HG02610 (cell line): ENCODE results near the gene ULBP2.
"Not testable (repeated sequence)": the region's sequence is repeated elsewhere in the genome, so short reads cannot be mapped to it uniquely, and the experiment has no call there.

ENCODE experiments used
- ATAC-seq: cut with Tn5 transposase; IDR thresholded peaks from one replicate; pipeline ENCODE4 v1.9.1; 2021; ENCODE audit warnings: mild to moderate bottlenecking, moderate library complexity; ENCODE audit not compliant: unreplicated experiment

ULBP2 gene

GRCh38 chr6:149948011-149948410 lies 6.2 kb downstream of the ULBP2 start:
- no peak for ATAC-seq

DNA sequence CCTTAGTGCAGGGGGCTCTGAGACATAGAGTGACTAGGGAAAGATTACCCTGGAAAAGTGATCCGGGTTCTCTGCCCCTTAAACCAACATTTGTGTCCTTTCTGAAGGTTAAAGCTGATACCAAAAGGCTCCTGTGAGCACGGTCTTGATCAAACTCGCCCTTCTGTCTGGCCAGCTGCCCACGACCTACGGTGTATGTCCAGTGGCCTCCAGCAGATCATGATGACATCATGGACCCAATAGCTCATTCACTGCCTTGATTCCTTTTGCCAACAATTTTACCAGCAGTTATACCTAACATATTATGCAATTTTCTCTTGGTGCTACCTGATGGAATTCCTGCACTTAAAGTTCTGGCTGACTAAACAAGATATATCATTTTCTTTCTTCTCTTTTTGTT lies 6.8 kb downstream of the ULBP2 start:
- ATAC-seq: no peak

DNA sequence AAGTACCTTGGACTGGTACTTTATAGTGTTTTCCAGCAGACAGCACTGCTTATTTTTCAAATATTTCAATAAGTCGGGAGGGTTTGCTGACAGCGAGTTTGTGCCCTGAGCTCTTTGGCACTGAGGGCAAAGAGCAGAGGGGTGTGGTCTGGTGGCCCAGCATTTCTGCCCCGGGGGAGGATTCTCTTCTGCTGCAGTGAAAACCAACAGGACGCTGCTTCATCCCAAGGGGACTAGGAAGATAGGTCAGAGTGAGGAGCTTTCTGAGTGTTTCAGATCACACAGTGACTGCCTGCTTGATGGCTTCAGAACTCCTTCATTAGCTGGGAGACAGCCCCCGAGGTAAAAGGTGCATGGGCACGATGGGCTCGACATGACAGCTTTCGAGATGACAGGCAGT lies 8.6 kb downstream of the ULBP2 start:
- no peak for ATAC-seq

- ATAC-seq: no peak
Measured at GRCh38 chr6:149951096-149951495, 9.3 kb downstream of the ULBP2 start.

DNA sequence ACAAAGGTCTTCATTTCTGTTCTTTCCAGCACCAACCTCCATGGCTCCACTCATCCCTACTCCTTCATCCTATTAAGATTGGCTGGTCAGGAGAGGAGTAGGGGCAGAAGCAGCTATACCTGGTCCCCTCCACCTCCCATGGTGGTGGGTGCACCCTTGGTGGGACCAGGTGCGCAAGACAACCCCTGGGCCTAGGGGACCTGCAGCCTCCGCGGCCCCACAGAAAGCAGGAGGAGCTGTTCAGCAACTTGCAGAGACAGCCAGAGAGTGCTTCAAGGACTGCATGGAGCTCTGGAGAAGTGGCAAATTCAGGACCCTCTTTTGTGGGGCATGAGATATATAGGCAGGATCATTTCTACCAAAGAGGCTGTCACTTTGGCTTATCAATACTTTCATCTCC lies 9.8 kb downstream of the ULBP2 start:
- ATAC-seq: no peak

- ATAC-seq: not testable (repeated sequence)
Measured at GRCh38 chr6:149953390-149953789, 11.6 kb downstream of the ULBP2 start.

- ATAC-seq: not testable (repeated sequence)
Measured at GRCh38 chr6:149953934-149954327, 12.1 kb downstream of the ULBP2 start.

GRCh38 chr6:149954328-149954983 lies 12.6 kb downstream of the ULBP2 start:
- ATAC-seq: not testable (repeated sequence)

DNA sequence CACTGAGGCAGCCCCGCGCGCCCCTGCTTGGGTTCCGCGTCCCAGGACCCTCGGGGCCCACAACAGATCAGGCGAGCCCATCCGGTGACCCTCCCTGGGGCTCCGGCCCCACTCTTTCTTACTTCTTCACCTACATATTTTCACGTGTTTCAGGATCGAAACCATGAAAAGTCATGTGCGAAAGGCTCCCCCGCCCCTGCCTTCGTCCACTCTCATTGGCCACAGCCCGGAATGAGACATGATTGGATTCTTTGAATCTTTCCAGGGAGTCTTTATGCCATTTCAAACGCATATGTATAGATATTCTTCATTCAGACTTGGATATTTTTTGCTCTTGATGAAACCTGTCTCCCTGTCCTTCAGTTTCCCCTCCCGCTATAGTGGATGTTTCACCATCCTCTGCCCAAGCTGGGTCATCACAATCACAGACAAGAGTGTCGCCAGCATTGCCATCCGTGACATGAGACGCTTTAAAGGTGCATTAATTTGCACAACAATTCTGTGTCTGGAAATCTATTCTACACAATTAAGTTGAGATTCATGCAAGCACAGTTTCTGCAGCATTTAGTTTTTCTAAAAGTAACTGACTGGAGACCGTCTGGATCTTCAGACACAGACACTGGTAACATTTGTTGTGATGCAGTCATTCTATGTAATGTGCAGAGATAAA lies 13.3 kb downstream of the ULBP2 start:
- not testable (repeated sequence) for ATAC-seq

DNA sequence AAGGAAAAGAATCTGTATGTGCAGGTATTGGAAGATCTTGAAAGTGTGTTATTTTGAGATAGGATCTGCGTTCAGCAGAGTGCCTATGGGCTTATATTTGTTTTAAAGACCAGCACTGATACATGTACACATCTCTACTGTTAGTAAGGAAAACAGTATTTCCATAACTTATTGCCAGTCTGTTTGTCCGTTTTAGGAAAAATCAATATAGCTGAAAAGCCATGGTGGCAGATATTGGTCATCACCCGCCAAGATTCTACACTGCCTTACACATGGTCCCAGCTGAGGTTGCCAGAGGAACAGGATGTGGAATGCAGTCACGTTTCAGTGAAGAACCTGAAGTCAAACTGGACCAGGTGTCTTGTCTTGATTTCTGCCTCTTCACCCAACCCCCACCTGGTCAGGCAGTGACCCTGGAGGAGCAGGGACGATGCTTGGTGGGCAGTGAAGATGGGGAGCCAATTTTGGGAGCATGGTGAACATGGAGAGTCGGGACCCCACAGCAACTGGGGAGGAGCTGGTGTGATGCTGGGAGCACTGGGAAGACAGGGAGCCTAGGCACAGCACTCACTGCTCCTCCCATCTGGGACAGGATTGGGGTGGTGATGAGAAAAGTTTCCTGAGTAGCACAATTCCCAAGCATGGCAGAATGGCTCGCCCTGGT lies 14.0 kb downstream of the ULBP2 start:
- not testable (repeated sequence) for ATAC-seq

- ATAC-seq: not testable (repeated sequence)
Measured at GRCh38 chr6:149958124-149958523, 16.3 kb downstream of the ULBP2 start.

- ATAC-seq: not testable (repeated sequence)
Measured at GRCh38 chr6:149959806-149960205, 18.0 kb downstream of the ULBP2 start.

- no peak for ATAC-seq
Measured at GRCh38 chr6:149960488-149960887, 18.7 kb downstream of the ULBP2 start.

- no peak for ATAC-seq
Measured at GRCh38 chr6:149961728-149962425, 20.1 kb downstream of the ULBP2 start.

DNA sequence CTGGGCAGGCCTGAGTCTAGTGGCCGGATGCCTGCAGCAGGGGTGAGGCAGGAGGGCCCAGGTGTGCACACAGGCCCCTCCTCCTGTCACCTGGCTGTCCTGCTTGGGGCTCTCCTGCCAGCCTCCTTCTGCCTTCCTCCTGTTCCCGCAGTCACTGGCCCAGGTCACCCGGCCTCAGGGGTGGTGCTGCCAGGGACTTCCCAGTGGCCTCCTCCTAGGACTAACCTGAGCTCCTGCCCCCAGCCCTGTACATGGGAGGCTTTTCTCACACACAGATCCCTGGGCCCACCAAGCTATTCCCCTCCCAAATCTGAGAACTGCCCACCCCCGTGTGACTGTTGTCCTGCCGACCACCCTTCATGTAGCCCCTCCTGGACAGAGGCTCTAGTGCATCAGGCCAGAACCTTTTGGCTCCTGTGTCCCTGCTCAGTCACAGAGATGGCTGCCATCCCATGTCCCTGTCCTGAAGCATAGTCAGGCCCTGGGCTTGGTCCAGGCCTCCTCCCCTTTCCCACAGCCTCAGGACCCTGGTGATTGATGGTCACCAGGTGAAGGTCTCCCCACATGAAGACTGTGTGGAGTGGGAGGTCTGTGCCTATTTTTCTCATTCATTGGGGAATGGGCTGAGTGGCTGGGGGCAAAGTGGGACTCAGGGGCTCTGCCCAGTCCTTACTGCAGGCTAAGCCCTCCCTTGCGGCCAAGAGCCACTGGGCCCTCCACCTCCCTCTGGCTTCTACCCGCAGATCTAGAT lies 20.8 kb downstream of the ULBP2 start:
- ATAC-seq: no peak

DNA sequence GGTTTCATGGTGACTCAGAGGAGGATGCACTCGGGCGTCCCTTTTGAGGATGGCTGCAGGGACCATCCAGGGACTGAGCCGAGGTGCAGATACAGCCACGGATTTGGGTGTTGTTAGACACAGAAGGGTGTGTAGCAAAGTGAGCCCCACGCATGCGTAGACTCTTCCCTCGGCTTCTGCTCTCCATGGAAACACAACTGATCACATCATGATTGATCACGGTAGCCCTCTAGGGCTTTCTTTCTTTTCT lies 21.3 kb downstream of the ULBP2 start:
- ATAC-seq: peak; percentile 13

DNA sequence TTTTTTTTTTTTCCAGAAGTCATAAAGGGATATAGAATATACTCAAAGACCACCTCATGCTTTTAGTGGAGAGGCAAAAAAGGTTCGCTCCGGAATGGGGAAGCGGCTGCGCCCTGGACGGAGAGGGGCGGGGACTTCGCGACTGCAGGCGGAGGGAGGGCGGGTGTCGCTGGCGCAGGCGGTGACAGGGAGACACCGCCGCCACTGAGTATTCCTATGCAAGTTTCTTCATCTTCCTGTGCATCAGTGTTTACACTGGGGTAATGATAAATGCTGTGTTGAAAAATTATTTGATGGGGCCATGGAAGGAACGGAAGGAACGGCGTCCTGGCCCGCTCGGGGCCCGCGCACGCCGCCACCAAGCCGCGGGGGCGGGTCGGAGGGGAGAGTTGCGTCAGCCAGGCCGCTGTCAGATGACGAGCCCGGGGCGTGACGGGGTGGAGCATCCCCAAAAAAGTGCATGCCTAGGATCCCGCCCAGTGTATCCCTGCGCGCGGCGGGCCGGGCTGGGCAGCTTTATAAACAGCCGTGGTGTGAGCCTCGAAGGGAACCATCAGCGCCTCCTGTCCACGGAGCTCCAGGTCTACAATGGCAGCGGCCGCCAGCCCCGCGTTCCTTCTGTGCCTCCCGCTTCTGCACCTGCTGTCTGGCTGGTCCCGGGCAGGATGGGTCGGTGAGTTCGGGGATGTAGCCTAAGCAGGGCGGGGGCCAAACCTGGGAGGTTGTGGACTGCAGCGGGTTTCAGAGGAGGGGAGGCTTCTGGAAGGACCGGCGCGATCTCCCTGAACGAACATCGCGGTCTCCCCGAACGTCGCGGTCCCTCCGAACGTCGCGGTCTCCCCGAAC lies 21.9 kb downstream of the ULBP2 start, which contains the start of gene ULBP1:
ULBP1 (plus strand) TSS at position 482 of the 846 bp plus-strand sequence; CDS start at position 589, 107 bp downstream.
- peak; percentile 53 for ATAC-seq

DNA sequence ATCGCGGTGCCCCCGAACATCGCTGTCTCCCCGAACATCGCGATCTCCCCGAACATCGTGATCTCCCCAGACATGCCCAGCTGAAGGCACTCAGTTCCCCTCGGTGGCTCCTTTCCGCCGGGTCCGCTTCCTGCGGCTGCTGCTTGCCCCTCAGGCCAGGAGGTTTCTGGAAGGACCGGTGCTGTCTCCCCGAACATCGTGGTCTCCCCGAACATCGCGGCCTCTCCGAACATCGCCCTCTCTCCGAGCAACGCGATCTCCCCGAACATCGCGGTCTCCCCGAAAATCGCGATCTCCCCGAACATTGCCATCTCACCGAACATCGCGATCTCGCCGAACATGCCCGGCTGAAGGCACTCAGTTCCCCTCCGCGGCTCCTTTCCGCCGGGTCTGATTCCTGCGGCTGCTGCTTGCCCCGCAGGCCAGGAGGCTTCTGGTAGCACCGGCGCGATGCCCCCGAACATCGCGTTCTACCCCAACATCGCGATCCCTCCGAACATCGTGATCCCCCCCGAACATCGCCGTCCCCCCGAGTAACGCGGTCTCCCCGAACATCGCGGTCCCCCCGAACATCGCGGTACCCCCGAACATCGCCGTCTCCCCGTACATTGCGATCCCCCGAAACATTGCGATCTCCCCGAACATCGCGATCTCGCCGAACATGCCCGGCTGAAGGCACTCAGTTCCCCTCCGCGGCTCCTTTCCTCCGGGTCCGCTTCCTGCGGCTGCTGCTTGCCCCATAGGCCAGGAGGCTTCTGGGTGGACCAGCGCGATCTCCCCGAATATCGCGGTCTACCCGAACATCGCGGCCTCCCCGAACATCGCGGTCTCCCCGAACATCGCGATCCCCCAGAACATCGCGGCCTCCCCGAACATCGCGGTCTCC lies 22.7 kb downstream of the ULBP2 start:
- ATAC-seq: no peak
